Measurements from ENCODE around the gene SETD7. TPM values are rescaled to one million over a fixed set of nuclear protein-coding genes. Genes with fewer than 3 reads are reported as not detected.

SETD7 gene
- total RNA-seq, 5 donors from 2014 or later (not counting 1 experiment from before 2014, with no cell fraction given), result 6.5 to 17.5 (median 10.3) TPM

GRCh38 chr4:139501927-139502899 lies 53.8 kb downstream of the SETD7 start:
- Mint-ChIP-seq H3K9me3 (peaks cover 0 to 4% (median 3%) of the 10 kb centered on the region in 3 donors), H3K4me3 (no peak overlapping the region), H3K27me3 (peaks cover 0 to 4% of the 10 kb centered on the region in 2 donors), H3K27ac (peak overlapping the region in 1 of 2 donors; percentile 19), H3K4me1 (no peaks in the 10 kb centered on the region), H3K36me3 (peaks cover 11% of the 10 kb centered on the region)
- DNase-seq, result no peak
- WGBS (ENCODE audit: insufficient coverage), result 75% methylated on average over 9 of the region's 13 CpGs
- ChIA-PET POLR2A (interaction anchor here in 1 of 2 donors (0.6 kb wide), 1 partner anchor 63 kb away, joined by 3 read pairs; no protein-coding TSS in a partner anchor), CTCF (interaction anchor here (0.6 to 1.6 kb wide), 4 partner anchors 20 to 148 kb away, joined by 4 read pairs; no protein-coding TSS in a partner anchor)
- no peak overlapping the region for H3K4me3 ChIP-seq (ENCODE audit: control insufficient read depth in 1 of 2, extremely low read depth in 1 of 2, low read length in 1 of 2)
- H3K9me3 ChIP-seq, result no peaks in the 10 kb centered on the region
- H3K4me1 ChIP-seq (ENCODE audit: control insufficient read depth in 1 of 2, extremely low read depth in 1 of 2, insufficient read depth in 2 of 2, low read length in 2 of 2), result no peaks in the 10 kb centered on the region
- H3K36me3 ChIP-seq (ENCODE audit: control insufficient read depth in 2 of 2, extremely low read depth in 1 of 2, insufficient read depth in 1 of 2, low read length in 1 of 2), result no peaks in the 10 kb centered on the region
- no peak overlapping the region for H3K27ac ChIP-seq (ENCODE audit: low read length)
- H3K27me3 ChIP-seq (replicated peaks in 1 of 2; ENCODE audit: control insufficient read depth in 2 of 2, extremely low read depth in 1 of 2, insufficient read depth in 2 of 2, low read length in 1 of 2), result peaks cover 0 to 4% of the 10 kb centered on the region in 2 experiments
- ATAC-seq (replicated peaks in 1 of 4), result no peak

GRCh38 chr4:139501527-139501926 lies 54.5 kb downstream of the SETD7 start:
- peaks cover 8% of the 10 kb centered on the region for H3K36me3 Mint-ChIP-seq
- Histone ChIP-seq H3K4me3 (ENCODE audit: control insufficient read depth in 1 of 2, extremely low read depth in 1 of 2, low read length in 1 of 2) (no peak overlapping the region), H3K4me1 (ENCODE audit: control insufficient read depth in 1 of 2, extremely low read depth in 1 of 2, insufficient read depth in 2 of 2, low read length in 2 of 2) (no peaks in the 10 kb centered on the region), H3K36me3 (ENCODE audit: control insufficient read depth in 2 of 2, extremely low read depth in 1 of 2, insufficient read depth in 1 of 2, low read length in 1 of 2) (no peaks in the 10 kb centered on the region), H3K27me3 (replicated peaks in 1 of 2; ENCODE audit: control insufficient read depth in 2 of 2, extremely low read depth in 1 of 2, insufficient read depth in 2 of 2, low read length in 1 of 2) (peaks cover 0 to 4% of the 10 kb centered on the region in 2 experiments), H3K27ac (ENCODE audit: low read length) (no peak overlapping the region), H3K9me3 (no peaks in the 10 kb centered on the region)
- CTCF ChIA-PET, result interaction anchor here (0.6 to 1.6 kb wide), 4 partner anchors 21 to 149 kb away, joined by 3 to 4 read pairs (median 4); no protein-coding TSS in a partner anchor
- no peak for DNase-seq
- no peak overlapping the region for H3K27ac Mint-ChIP-seq
- POLR2A ChIA-PET, result no interaction called here
- peaks cover 0 to 4% (median 3%) of the 10 kb centered on the region in 3 donors for H3K9me3 Mint-ChIP-seq
- 98% methylated on average over 5 of the region's 6 CpGs for WGBS (ENCODE audit: insufficient coverage)
- H3K27me3 Mint-ChIP-seq, result peaks cover 0 to 4% of the 10 kb centered on the region in 2 donors
- ATAC-seq (replicated peaks in 1 of 4), result no peak
- H3K4me3 Mint-ChIP-seq, result no peak overlapping the region
- H3K4me1 Mint-ChIP-seq, result no peaks in the 10 kb centered on the region

DNA sequence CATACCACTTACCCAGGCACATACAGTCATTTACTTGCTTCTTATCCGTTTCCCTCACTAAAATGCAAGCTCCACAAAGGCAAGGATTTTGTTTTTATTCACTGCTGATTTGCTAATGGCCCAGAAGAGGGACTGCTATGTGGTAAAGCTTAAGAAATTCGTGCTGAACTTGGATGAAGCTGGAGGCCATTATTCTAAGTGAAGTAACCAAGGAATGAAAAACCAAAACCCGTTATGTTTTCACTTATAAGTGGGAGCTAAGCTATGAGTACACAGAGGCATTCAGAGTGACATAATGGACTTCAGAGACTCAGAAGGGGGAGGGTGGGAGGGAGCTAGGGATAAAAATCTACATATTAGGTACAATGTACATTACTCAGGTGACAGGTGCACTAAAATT lies 54.9 kb downstream of the SETD7 start:
- Histone ChIP-seq H3K27ac (ENCODE audit: low read length) (no peak overlapping the region), H3K9me3 (no peaks in the 10 kb centered on the region), H3K4me1 (ENCODE audit: control insufficient read depth in 1 of 2, extremely low read depth in 1 of 2, insufficient read depth in 2 of 2, low read length in 2 of 2) (no peaks in the 10 kb centered on the region), H3K4me3 (ENCODE audit: control insufficient read depth in 1 of 2, extremely low read depth in 1 of 2, low read length in 1 of 2) (no peak overlapping the region), H3K27me3 (replicated peaks in 1 of 2; ENCODE audit: control insufficient read depth in 2 of 2, extremely low read depth in 1 of 2, insufficient read depth in 2 of 2, low read length in 1 of 2) (peaks cover 0 to 4% of the 10 kb centered on the region in 2 experiments), H3K36me3 (ENCODE audit: control insufficient read depth in 2 of 2, extremely low read depth in 1 of 2, insufficient read depth in 1 of 2, low read length in 1 of 2) (no peaks in the 10 kb centered on the region)
- whole genome bisulfite sequencing (ENCODE audit: insufficient coverage), result 33% methylated on average over 1 of the region's 3 CpGs
- H3K9me3 Mint-ChIP-seq, result peaks cover 0 to 4% (median 3%) of the 10 kb centered on the region in 3 donors
- no peaks in the 10 kb centered on the region for H3K4me1 Mint-ChIP-seq
- H3K4me3 Mint-ChIP-seq, result no peak overlapping the region
- H3K27ac Mint-ChIP-seq, result no peak overlapping the region
- no peak for DNase-seq
- H3K27me3 Mint-ChIP-seq, result peaks cover 0 to 4% of the 10 kb centered on the region in 2 donors
- ChIA-PET CTCF (interaction anchor here (0.6 to 1.6 kb wide), 4 partner anchors 21 to 149 kb away, joined by 3 to 4 read pairs (median 4); no protein-coding TSS in a partner anchor), POLR2A (no interaction called here)
- ATAC-seq (replicated peaks in 1 of 4), result no peak
- H3K36me3 Mint-ChIP-seq, result peaks cover 8% of the 10 kb centered on the region

DNA sequence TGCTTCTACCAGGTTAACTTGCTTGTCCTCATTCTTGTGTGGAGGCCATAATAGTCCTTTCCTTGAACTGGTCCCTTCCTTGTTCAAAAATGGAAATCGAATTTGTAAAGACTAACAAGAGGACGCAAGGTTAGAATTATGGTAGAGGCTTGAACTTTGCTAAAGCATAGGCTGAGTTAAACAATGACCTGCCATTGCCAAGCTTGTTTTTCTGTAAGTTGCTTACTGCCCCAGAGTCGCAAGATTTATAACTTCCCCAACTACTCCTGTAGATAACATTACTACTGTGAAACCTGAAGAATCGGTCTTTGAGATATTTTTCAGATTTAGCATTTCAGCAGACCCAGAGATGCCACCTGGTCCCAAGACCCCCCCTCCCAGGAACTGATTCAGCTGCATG lies 56.8 kb downstream of the SETD7 start:
- Histone ChIP-seq H3K4me1 (ENCODE audit: control insufficient read depth in 1 of 2, extremely low read depth in 1 of 2, insufficient read depth in 2 of 2, low read length in 2 of 2) (no peaks in the 10 kb centered on the region), H3K27ac (ENCODE audit: low read length) (no peak overlapping the region), H3K36me3 (ENCODE audit: control insufficient read depth in 2 of 2, extremely low read depth in 1 of 2, insufficient read depth in 1 of 2, low read length in 1 of 2) (no peaks in the 10 kb centered on the region), H3K9me3 (no peaks in the 10 kb centered on the region), H3K27me3 (replicated peaks in 1 of 2; ENCODE audit: control insufficient read depth in 2 of 2, extremely low read depth in 1 of 2, insufficient read depth in 2 of 2, low read length in 1 of 2) (peaks cover 0 to 4% of the 10 kb centered on the region in 2 experiments), H3K4me3 (ENCODE audit: control insufficient read depth in 1 of 2, extremely low read depth in 1 of 2, low read length in 1 of 2) (no peak overlapping the region)
- no peaks in the 10 kb centered on the region for H3K4me1 Mint-ChIP-seq
- POLR2A ChIA-PET, result no interaction called here
- peaks cover 0 to 4% of the 10 kb centered on the region in 2 donors for H3K27me3 Mint-ChIP-seq
- H3K4me3 Mint-ChIP-seq, result no peak overlapping the region
- CTCF ChIA-PET, result interaction anchor here in 1 of 2 donors (0.9 kb wide), 1 partner anchor 28 kb away, joined by 3 read pairs; no protein-coding TSS in a partner anchor
- no peak overlapping the region for H3K27ac Mint-ChIP-seq
- WGBS (ENCODE audit: insufficient coverage), result 50% methylated on average over 1 of the region's 4 CpGs
- peaks cover 0 to 4% (median 3%) of the 10 kb centered on the region in 3 donors for H3K9me3 Mint-ChIP-seq
- no peak for ATAC-seq (replicated peaks in 1 of 4)
- DNase-seq, result no peak
- peaks cover 6% of the 10 kb centered on the region for H3K36me3 Mint-ChIP-seq

GRCh38 chr4:139493176-139493575 lies 62.8 kb downstream of the SETD7 start:
- no peak overlapping the region for H3K27ac ChIP-seq (ENCODE audit: low read length)
- CTCF ChIA-PET, result no interaction called here
- ATAC-seq (replicated peaks in 1 of 4), result no peak

DNA sequence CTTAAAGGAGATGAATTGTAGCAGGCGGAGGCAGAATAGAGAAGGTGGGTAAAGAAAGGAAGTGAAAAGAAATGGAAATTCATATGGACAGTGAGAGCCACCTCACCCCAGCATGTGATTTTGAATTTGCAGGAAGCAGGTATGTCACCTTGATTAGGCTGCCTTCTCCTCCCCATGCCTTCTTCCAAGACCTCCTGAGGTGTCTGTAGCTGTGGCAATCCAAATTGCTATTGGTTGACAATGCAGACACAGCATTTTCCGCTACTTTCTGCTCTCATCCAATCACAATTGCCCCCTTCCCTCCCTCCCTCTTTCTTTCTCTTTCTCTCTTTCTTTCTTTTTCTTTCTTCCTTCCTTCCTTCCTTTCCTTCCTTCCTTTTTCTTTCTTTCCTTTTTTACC lies 63.6 kb downstream of the SETD7 start:
- no peak overlapping the region for H3K27ac ChIP-seq (ENCODE audit: low read length)
- Mint-ChIP-seq H3K4me1 (no peaks in the 10 kb centered on the region), H3K36me3 (no peaks in the 10 kb centered on the region), H3K4me3 (no peak overlapping the region), H3K9me3 (no peaks in the 10 kb centered on the region), H3K27me3 (no peaks in the 10 kb centered on the region), H3K27ac (no peak overlapping the region)
- H3K36me3 ChIP-seq (ENCODE audit: control insufficient read depth in 2 of 2, extremely low read depth in 1 of 2, insufficient read depth in 1 of 2, low read length in 1 of 2), result no peaks in the 10 kb centered on the region
- DNase-seq, result no peak
- POLR2A ChIA-PET, result no interaction called here
- 100% methylated on average over 1 of the region's 2 CpGs for WGBS (ENCODE audit: insufficient coverage)
- ATAC-seq (replicated peaks in 1 of 4), result no peak
- no peaks in the 10 kb centered on the region for H3K9me3 ChIP-seq
- CTCF ChIA-PET, result no interaction called here
- H3K4me3 ChIP-seq (ENCODE audit: control insufficient read depth in 1 of 2, extremely low read depth in 1 of 2, low read length in 1 of 2), result no peak overlapping the region
- H3K4me1 ChIP-seq (ENCODE audit: control insufficient read depth in 1 of 2, extremely low read depth in 1 of 2, insufficient read depth in 2 of 2, low read length in 2 of 2), result no peaks in the 10 kb centered on the region
- H3K27me3 ChIP-seq (replicated peaks in 1 of 2; ENCODE audit: control insufficient read depth in 2 of 2, extremely low read depth in 1 of 2, insufficient read depth in 2 of 2, low read length in 1 of 2), result no peaks in the 10 kb centered on the region

More at GRCh38 chr4:139493176-139493575, 62.8 kb downstream of the SETD7 start:
- Histone ChIP-seq H3K27me3 (replicated peaks in 1 of 2; ENCODE audit: control insufficient read depth in 2 of 2, extremely low read depth in 1 of 2, insufficient read depth in 2 of 2, low read length in 1 of 2) (no peaks in the 10 kb centered on the region), H3K36me3 (ENCODE audit: control insufficient read depth in 2 of 2, extremely low read depth in 1 of 2, insufficient read depth in 1 of 2, low read length in 1 of 2) (no peaks in the 10 kb centered on the region), H3K4me1 (ENCODE audit: control insufficient read depth in 1 of 2, extremely low read depth in 1 of 2, insufficient read depth in 2 of 2, low read length in 2 of 2) (no peaks in the 10 kb centered on the region), H3K9me3 (no peaks in the 10 kb centered on the region), H3K4me3 (ENCODE audit: control insufficient read depth in 1 of 2, extremely low read depth in 1 of 2, low read length in 1 of 2) (no peak overlapping the region)
- POLR2A ChIA-PET, result interaction anchor here in 1 of 2 donors (0.7 kb wide), 1 partner anchor 86 kb away, joined by 3 read pairs; no protein-coding TSS in a partner anchor
- H3K4me3 Mint-ChIP-seq, result no peak overlapping the region
- no peaks in the 10 kb centered on the region for H3K27me3 Mint-ChIP-seq
- H3K9me3 Mint-ChIP-seq, result no peaks in the 10 kb centered on the region
- H3K4me1 Mint-ChIP-seq, result no peaks in the 10 kb centered on the region
- no peak overlapping the region for H3K27ac Mint-ChIP-seq
- H3K36me3 Mint-ChIP-seq, result no peaks in the 10 kb centered on the region
- no peak for DNase-seq
- 83% methylated on average over 4 of the region's 4 CpGs for WGBS (ENCODE audit: insufficient coverage)
